Activated naive CD4-positive, alpha-beta T cell (primary cell): Measurements from ENCODE around the gene GTF3A.

Source experiments
- DNase-seq, 4 experiments: peaks; one replicate each; lab custom pipeline; 2025; lab: John Stamatoyannopoulos, UW

GTF3A gene

DNA sequence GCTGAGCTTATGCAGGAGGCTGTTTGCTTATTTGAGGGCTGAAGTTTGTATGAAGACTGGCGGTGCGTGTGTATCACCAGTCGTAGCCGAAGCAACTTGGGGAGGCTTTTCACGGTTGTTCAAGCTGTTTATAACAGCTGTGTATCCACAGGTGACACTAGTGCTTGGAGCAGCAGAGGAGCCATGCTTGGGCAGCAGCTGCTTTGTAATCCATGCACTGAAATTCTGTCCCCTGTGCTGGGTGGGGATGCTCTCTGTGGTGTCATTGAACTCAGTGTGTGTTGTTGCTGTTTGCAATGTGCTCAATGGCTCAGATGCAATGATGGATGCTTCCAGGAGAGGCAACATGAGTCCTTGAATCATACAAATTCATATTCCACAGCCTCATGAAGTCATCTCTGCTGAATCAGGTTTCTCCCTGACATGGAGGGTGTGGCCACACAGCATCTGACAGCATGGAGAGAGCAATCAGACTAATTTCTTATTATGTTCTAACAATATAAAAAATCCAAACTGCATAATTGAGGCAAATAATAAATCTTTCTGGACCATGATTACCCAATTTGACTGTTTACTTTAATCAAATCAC is 18.8 kb upstream of the GTF3A start:
- no peak for DNase-seq

DNA sequence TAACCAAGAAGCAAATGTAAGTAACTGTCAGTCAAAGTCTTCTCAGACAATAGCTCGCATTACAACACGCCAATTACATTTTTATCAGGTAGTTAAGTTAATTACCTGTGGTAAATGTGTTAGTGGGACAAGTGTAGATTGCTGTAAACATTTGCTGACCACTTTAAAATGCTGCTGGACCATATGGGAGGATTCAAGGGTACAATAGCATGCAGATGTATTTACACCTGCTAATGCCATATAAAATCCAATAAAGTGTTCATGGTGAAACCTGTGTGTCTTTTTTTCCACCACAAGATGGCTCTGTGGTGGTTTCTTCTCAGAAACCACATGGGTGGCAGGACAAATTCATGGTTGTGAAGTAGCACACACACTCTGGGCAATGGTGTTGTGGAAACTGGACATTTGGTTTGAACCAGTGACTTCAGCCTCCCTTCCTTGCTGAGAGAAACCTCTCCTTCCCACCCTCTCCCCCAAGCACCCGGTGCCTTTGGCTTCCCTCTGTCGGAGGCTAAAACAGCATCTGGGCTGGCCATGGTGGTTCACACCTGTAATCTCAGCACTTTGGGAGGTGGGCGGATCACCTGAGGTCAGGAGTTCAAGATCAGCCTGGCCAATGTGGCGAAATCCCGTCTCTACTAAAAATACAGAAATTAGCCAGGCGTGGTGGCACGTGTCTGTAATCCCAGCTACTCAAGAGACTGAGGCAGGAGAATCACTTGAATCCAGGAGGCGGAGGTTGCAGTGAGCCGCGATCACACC is 18.1 kb upstream of the GTF3A start:
- DNase-seq, result peak in 1 of 4 experiments; percentile 4

DNA sequence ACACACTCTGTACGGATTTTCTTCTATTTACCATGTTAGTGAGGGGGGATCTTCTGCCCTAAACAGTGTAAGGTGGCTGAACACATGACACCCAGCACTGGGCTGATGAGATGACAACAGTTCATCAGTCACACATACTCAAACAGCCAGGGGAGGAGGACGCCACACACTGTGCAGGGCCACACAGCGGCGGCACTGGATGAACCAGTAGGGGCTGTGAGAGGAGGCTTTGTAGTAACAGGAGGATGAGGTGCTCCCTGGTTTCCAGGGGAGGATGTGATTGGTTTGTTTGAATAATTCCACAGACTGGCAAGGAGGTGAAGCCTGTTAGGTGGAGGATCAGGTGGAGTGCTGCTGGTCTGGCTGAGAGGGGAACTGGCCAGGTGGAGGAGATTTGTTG is 16.3 kb upstream of the GTF3A start:
- no peak for DNase-seq

DNA sequence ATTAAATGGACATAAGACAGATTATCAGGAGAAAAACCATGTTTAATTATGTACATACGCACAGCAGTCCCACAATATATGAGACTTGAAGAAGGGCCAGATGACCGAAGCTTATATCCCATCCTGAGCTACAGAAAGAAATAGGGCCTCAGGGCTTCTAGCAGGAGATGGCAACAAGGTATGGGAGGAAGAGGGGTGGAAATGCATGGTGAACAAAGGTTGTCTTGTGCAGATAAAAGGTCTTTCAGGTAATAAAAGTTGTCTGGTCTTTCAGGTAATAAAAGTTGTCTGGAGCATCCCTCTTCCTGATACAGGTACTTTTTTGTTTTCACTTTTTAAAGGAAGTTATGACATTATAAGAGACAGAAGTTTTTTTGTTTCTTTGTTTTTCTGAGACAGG is 15.4 kb upstream of the GTF3A start:
- DNase-seq, result no peak

DNA sequence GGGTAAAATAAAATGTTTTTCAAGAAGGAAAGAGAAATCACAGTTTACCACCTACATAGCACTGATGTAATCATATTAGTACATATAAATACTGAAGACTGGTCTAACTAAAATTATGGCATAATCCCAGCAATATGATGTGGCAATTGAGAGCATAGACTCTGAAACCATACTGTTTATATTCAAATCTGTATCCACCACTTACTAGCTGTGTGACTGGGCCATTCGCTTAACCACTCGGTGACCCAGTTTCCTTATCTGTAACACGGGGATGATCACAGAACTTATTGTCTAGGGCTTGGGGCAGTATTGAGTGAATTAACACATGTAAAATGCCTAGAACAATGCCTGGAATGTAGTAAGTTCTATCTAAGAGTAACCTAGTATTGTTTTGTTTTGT is 13.1 kb upstream of the GTF3A start:
- no peak for DNase-seq

DNA sequence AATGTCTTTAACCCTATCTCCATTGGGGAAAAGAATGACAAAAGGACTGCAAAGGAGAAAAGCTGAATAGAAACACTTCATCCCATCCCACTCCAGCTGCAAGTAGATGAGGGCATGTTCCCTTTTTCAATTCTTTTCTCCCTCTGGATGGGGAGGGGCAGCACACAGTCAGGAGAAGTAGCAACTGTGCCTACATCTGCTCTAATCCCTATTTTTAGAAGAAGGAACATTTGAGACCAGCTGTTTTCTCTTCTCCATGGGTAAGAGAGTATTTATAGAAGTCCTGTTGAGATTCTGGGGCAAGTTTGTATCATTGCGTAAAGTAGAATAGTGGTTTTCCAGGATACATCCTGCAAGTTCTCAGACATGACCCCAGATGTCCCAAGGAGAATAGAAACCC is 9.3 kb upstream of the GTF3A start:
- no peak for DNase-seq

DNA sequence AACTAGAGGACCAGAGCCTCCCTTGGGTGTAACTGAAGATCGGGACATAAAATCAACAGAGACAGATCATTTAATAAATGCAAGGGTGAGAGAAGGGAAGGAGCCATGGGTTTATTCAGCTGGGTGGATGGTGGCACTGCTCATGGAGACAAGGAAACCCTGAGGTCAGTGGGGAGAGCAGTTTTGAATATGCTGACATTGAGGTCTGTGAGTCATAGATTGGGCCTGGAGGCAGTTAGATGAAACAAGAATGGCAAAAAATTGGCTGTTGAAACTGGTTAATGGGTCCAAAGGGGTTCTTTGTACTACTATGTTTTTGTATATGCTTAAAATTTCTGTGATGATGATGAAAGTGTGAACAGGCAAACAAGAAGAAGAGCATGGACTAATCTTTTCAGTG is 5.1 kb upstream of the GTF3A start:
- no peak for DNase-seq

DNA sequence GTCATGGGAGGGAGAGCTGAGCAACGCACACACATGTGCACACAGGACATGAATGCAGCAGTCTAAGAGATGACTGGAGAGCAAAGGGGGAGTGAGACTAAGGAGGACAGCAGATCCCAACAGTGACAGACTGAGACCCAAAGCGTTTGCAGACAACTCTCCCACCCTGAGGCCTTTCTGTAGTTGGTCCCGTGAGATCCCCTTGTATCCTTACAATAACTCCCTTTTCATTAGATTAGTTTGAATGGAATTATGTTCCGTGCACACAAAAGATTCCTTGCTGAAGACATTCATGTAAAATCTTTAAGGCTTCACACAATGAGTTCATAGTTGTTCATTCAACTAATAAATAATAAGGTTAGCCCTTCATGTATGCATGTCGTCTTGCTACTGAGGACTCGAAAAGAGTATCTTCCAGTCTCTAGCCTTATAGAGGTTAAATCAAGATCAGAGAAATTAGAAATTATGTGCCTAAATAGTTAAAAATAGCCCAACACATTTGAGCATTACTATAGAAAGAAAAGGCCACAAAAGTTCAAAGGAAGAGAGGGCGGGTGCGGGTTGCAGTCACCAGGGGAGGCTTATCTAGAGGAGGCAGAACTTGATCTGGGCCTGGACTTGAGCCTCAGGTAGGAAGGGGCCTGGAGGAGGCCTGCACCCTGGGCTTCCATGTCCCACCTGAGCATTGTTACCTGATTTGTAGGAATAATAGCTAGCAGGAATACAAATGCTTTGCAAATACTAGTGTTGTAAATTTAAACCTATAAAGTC is 3.1 kb upstream of the GTF3A start:
- no peak for DNase-seq

DNA sequence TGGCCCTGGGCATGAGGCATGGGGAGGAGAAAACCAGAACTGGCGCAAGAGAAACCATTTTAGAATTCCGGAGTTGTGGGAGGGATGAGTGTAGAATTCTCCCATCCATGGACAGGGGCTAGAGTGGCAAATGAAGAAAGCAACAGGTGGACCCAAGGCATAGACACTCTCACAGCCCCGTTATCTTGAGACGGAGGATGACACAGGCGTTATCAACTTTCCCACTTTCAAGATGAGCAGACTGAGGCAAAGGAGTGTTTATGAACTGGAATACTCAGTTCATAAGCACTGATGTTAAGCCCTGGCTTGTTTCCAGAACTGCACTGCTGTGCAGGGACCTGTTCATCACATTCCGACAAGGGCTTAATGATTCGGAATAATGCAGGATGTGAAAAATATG is 1.1 kb upstream of the GTF3A start:
- DNase-seq, result no peak

DNA sequence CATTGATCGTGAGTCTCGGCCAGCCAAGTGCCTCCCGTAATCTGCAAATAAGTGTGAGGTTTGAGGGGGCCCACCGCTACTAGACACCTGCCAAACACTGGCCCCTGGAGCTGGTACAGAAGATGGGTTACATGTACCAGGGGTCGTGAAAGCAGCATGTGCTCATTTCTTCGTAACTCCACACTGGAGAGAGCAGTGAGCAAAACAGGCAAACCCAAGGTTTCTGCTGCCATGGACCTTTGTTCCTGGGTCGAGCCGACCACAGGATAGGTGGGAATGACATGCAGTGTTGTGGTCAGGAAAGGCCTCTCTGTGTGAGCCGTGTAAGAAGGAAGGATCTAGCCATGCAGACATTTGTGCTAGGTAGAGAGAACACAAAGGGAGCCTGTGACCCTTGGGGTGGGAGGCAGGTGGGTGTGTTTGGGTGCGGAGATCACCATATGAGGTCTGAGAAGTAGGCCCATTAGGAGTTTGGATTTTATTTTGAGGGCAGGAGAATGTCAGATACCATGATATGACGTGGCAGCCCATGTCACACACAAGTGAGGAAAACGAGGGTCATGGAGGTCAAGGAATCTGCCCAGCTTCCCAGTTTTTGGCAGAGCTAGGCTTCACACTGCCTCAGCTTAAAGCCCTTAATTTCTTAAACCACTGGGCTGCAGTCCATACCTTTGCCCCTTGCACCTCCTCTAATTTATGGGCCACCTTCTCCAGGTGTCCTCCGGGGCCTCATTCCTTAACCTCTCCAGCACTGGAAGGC is 919 bp downstream of the GTF3A start:
- DNase-seq, result no peak

DNA sequence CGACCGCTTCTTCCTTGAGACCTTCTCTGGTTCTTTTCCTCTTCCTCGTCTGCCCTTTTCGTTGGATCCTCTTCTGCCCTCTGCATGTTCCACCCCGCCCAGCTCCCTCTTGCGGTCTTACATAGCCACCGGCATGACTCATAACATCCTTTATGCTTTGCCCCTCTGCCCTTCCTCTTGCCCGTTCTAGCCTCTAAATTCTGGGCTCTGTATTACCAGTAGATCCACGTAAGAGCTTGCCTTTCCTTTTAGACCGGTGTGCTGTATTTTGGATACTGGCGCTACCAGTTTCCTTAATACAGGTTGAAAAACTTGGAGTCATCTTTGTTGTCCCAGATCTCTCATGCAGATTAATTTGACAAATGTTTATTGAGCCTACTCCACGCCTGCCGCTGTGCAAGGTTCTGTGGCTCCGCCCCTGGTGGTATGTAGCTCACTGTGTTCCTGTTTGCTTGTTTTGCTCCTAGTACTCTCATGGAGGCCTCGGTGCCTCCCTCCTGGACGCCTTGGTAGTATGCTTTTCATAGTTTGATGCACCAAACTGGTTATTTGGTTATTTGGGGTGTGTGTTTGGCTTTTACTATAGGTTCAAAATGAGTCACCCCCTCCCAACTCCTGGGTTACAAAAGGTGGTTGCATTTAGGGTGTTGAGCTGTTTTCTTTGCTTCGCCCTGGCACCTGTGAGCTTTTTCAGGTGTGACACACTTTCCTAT is 1.7 kb downstream of the GTF3A start:
- DNase-seq, result peak; percentile 7 to 57 (median 36)

DNA sequence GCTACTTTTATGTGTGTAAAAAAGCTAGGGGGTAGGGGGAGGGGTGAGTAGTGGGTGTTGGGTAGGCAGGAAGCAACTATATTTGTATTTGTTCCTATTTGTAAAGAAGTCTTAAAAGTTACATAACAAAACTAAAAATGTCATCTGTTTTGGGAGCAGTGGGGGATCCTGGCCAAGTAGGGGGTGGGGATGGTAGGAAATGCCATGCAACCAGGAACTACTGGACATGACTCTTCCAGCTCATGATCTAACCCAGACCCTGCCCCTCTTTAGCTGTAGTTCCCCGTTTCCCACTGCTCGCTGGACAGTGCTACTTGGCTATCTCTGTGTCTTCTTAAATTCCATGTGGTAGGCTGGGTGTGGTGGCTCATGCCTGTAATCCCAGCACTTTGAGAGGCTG is 3.2 kb downstream of the GTF3A start:
- DNase-seq, result no peak

DNA sequence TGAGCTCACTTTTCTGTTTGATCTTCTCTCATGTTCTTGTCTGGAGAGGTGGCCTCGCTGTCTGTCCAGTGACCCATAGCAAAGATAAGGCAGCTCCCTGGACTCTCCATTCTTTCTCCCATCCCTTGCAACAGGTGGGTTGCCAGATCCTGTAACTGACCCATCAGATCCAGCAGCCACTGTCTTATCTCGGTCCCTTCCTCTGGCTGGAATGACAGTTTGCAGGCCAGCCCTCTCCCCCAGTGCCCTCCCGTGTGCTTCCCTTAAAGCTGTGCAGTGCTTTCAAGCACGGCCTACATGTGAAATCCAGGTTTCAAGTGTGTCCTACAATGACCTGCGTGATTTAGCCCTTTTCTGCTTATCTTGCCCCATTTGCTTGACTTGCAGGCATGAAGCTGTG is 3.7 kb downstream of the GTF3A start:
- DNase-seq, result no peak

DNA sequence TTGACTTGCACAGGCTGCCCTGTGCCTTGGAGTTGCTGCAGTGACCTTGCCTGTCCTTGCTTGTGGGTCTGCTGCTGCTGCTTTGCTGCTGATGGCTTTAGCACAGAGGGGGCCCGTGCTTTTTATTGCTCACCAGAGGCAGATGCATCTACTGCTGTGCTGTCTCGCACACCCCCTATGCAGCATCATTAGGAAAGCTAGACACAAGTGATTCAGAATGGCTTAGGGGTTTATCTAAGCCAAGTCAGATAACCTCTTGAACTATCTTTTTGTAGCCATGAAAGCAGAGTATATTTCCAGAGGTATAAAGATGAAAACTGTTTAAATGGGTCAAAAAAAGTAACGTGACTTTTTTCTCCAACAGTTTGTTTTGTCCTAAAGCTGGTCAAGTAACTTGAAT is 7.8 kb downstream of the GTF3A start:
- DNase-seq, result no peak

DNA sequence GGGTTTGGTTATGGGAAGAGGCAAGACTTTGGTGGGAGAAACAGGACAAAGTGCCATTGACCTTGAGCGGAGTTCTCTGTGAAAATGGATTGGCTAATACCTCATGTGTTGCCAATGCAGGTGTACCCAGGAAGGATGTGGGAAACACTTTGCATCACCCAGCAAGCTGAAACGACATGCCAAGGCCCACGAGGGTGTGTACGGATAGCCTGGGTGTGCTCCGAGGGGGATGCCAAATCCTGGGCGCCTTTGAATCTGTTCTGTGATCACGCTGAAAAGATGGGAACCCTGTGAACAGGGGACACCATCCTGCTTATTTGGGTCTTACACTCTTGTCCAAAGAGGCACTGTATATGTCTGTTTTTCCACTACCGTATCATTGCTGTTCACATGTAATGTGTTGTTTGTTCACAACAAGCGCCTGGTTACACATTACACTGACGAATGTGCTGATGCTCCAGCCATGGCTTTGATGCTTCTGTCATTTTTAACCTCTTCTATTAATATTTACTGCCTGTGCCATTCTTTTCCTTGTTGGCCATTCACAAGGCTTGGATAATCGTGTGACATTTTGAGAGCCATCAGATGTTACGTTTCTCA is 8.3 kb downstream of the GTF3A start:
- no peak for DNase-seq

DNA sequence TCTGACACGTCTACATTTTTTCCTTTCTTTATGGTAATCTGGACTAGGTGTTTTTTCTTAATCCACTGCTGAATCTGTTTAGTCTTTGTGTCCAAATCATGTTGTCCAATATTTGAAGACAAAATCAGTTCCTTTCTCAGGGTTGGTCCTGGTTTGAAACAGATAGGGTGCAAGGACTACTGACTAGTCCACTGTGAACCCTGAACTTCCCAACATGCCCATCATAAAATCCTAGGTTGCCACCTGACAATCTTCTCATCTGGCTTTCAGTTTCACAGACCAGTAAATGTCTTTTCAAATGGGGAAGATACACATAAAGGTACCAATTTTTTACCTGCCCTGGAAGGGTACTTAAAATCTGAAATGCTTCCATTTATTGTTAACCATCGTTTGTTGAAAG is 12.7 kb downstream of the GTF3A start:
- no peak for DNase-seq

DNA sequence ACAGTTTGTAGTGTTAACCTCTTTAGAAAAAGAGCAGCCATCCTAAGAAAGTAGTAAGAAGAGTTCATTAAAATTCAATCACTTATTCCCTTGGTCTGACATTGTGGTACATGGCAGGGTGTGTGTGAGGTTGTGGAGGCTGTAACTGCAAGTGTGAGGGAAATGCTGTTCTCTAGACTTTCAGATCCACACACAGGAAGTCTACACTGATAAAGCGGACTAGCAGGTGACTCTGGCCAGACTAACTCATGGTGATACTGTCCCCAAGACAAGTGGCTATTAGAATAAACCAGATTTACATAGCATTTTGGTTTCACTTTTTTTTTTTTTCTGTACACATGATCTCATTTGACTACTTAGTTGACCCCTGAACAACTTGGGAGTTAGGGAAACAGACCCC is 16.0 kb downstream of the GTF3A start:
- DNase-seq, result no peak

DNA sequence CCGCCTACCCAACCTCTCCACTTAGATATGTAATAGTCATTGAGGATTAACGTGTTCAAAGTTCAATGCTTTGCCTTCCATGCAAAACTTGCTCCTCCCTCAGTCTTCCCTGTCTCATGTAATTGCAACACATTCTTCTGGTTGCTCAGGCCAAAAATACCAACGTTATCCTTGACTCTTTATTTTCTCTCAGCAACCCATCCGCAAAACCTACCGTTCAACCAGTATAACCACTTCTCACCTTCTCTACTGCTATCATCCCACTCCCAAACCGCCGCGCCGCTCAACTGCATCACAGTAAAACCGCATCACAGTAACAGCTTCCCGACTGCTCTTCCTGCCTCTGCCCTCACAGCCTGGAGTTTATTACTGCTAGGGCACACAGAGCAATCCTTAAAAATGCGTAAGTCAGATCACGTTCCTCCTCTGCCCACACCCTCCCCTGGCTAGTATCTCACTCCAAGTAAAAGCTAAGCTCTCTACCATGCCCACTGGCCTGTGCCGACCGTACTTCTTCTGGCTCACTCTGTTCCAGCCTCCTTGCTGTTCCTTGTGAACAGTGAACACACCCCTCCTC is 17.7 kb downstream of the GTF3A start:
- peak in 1 of 4 experiments; percentile 13 for DNase-seq

DNA sequence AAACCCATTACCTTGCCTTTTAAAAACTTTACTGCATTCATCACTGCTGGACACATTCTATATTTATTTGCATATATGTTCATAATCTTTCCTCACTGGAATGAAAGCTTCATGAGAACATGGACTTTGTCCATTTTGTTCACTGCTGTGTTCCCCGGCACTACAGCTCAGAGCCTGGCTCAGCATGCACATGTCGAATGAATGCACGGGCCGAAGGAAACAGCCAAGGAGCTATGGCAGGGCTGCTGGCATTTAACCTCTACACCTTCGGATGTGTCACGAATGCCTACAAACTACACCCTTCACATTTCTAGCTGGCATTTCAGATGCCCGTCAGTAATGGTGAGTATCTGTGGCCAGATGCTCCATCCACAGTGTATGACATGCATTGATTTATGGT is 18.4 kb downstream of the GTF3A start:
- no peak for DNase-seq

DNA sequence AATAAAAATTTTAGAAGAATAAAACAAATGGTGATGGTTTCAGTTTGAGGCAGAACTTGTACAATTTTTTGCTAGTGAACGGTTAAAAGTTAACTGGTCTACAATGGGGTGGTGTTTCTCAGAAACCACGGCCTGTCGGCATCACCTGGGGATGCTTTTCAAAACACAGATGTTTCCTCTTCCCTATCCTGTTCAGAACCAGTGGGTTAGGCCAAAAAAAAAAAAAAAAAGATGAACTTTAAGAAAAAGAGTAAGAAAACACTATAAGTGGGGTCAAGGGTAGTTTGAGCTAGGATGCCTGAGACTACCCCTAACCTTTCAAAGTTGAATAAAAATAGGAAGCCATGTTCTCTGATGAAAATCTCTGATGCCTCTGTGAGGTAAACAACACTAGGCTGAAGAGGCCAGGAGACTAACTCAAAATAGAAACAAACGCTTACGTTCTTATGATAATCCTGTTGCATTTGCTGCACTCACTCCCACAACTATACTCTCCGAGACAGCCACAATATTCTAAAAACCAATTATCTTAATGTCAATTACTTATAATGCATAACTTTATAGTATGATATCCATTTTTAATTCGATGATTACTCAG is 22.7 kb downstream of the GTF3A start:
- DNase-seq, result peak in 1 of 4 experiments; percentile 10

DNA sequence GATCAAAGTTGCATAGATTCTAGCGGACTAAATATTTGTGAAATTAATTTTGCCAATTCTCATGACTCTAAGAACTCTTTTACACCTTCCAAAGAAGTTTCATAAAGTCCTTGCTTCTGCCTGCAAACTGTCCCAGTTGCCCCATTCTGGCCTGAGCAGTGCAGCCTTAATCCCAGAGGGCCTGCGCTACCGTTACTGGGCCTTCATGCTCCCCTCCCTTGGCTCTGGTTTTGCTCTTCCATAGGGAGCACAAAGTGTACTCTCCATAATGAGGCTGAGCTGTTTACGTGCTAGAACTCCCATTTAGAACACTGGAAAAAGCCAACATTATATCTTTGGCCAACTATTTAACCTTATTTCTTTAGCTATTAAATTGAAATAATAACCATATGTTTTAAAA is 23.9 kb downstream of the GTF3A start:
- no peak for DNase-seq
